ENCODE data around the gene LILRB4. TPM values are rescaled to one million over a fixed set of nuclear protein-coding genes. Genes with fewer than 3 reads are reported as not detected.

LILRB4 gene
- total RNA-seq, 2 donors from 2014 or later: 0.47 to 1.9 TPM

Other genes starting within 250 kb of the LILRB4 start
- gene TTYH1, start 247.5 kb upstream of the LILRB4 start, total RNA-seq: not detected
- 100 to 1,000 TPM; 471 to 480 TPM for gene LENG8, start 213.8 kb upstream of the LILRB4 start, total RNA-seq
- gene LENG9, start 199.2 kb upstream of the LILRB4 start, total RNA-seq: 1 to 10 TPM; 4.4 to 6.0 TPM
- not detected for gene CDC42EP5, start 189.7 kb upstream of the LILRB4 start, total RNA-seq
- gene LAIR2, start 160.2 kb upstream of the LILRB4 start, total RNA-seq: 1 to 10 TPM in 1 of 2 donors, under 1 TPM in 1; 0.94 to 1.7 TPM
- 1 to 10 TPM in 1 of 2 donors, under 1 TPM in 1; 0.68 to 3.3 TPM for gene LILRA2, start 89.2 kb upstream of the LILRB4 start, total RNA-seq
- gene LILRA1, start 69.4 kb upstream of the LILRB4 start, total RNA-seq: 1 to 10 TPM in 1 of 2 donors, under 1 TPM in 1; 0.65 to 2.1 TPM
- gene LILRB1, start 32.5 kb upstream of the LILRB4 start, total RNA-seq: 1 to 10 TPM in 1 of 2 donors, under 1 TPM in 1; 0.42 to 4.3 TPM
- gene KIR3DL3, start 61.5 kb downstream of the LILRB4 start, total RNA-seq: not detected
- not detected for gene KIR2DL3, start 75.5 kb downstream of the LILRB4 start, total RNA-seq
- gene KIR2DL1, start 106.8 kb downstream of the LILRB4 start, total RNA-seq: not detected
- gene KIR2DL4, start 140.6 kb downstream of the LILRB4 start, total RNA-seq: not detected
- gene KIR3DL1, start 153.5 kb downstream of the LILRB4 start, total RNA-seq: not detected
- not detected for gene KIR2DS4, start 169.7 kb downstream of the LILRB4 start, total RNA-seq
- gene KIR3DL2, start 187.5 kb downstream of the LILRB4 start, total RNA-seq: 1 to 10 TPM in 1 of 2 donors, under 1 TPM in 1; 0.92 to 1.3 TPM
- 1 to 10 TPM in 1 of 2 donors, under 1 TPM in 1; 0.70 to 8.6 TPM for gene FCAR, start 211.2 kb downstream of the LILRB4 start, total RNA-seq
- not detected for gene NCR1, start 243.2 kb downstream of the LILRB4 start, total RNA-seq